GM12872 (cell line): ENCODE measurements around the gene MLIP.

Experiments used
- CTCF ChIP-seq: IDR thresholded peaks from 3 replicates; pipeline ENCODE4 v1.5.1; 2011; ENCODE audit warnings: low read depth, mild to moderate bottlenecking, low read length, moderate library complexity; ENCODE audit not compliant: insufficient read depth

Gene MLIP

GRCh38 chr6:54108271-54108670, 3.0 kb upstream of the MLIP start:
- TF ChIP-seq CTCF: no peak

GRCh38 chr6:54109586-54109985, 1.7 kb upstream of the MLIP start:
- no peak for TF ChIP-seq CTCF

GRCh38 chr6:54112151-54112650, 958 bp downstream of the MLIP start:
- no peak for TF ChIP-seq CTCF

GRCh38 chr6:54114991-54115390, 3.7 kb downstream of the MLIP start:
- TF ChIP-seq CTCF: no peak

GRCh38 chr6:54115966-54116365, 4.7 kb downstream of the MLIP start:
- no peak for TF ChIP-seq CTCF

GRCh38 chr6:54118117-54118516, 6.9 kb downstream of the MLIP start:
- TF ChIP-seq CTCF: no peak

GRCh38 chr6:54125493-54125892, 14.2 kb downstream of the MLIP start:
- no peak for TF ChIP-seq CTCF

- TF ChIP-seq CTCF: no peak
Observed at GRCh38 chr6:54130179-54130578, 18.9 kb downstream of the MLIP start.
